ENCODE measurements around the gene ADAMTS17.

DNA sequence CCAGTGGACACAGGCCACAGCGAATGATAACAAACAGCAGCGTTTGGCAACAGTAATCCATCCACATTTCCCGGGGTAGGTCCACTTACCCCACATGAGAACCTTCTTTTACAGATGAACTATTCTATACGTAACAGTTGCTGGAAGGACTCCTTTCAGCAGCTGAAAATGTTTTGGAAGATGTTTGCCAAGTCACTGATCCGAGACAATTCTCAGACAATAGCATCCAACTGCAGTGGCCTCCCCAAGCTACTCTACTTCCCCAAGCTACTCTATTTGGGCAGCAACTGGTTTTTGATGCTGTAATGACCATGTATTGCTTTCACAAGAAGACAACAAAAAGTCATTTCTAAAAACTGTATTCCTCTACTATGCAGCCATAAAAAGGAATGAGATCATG lies 87.5 kb downstream of the ADAMTS17 start:
- TF ChIP-seq, protein P1, sequence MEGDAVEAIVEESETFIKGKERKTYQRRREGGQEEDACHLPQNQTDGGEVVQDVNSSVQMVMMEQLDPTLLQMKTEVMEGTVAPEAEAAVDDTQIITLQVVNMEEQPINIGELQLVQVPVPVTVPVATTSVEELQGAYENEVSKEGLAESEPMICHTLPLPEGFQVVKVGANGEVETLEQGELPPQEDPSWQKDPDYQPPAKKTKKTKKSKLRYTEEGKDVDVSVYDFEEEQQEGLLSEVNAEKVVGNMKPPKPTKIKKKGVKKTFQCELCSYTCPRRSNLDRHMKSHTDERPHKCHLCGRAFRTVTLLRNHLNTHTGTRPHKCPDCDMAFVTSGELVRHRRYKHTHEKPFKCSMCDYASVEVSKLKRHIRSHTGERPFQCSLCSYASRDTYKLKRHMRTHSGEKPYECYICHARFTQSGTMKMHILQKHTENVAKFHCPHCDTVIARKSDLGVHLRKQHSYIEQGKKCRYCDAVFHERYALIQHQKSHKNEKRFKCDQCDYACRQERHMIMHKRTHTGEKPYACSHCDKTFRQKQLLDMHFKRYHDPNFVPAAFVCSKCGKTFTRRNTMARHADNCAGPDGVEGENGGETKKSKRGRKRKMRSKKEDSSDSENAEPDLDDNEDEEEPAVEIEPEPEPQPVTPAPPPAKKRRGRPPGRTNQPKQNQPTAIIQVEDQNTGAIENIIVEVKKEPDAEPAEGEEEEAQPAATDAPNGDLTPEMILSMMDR (conservative IDR thresholded peaks at IDR 0.05; ENCODE audit: low read length) = no peak
- TF ChIP-seq EZH2phosphoT487 (IDR thresholded peaks at IDR 0.05; ENCODE audit: borderline replicate concordance) = no peak
